SK-N-SH (cell line): Measurements from ENCODE around the gene CBFB. TPM values are rescaled to one million over a fixed set of nuclear protein-coding genes. Genes with fewer than 3 reads are reported as not detected.

ENCODE experiments used
- CTCF ChIA-PET: fragments of 300-600, 350-600 bp; formaldehyde crosslinking; extraction: SDS; loops from one replicate; lab custom pipeline; 2021; lab: Yijun Ruan, JAX
- POLR2A ChIA-PET: fragments of 350-600 bp; sonication (Branson Sonifier 250); formaldehyde crosslinking; extraction: SDS; loops from one replicate; lab custom pipeline; 2020; ENCODE audit warnings: antibody characterized with exemption, inconsistent platforms; lab: Yijun Ruan, JAX
- DNase-seq: peaks from one replicate; pipeline ENCODE4 v3.0.0; 2012
- H2AFZ ChIP-seq: fragments of 200-600 bp; sonication (generic); 2 replicates; pipeline ENCODE4 v1.8.1; 2016; ENCODE audit warnings: antibody characterized with exemption, mild to moderate bottlenecking, low read depth
- H3F3A ChIP-seq: fragments of 200-600 bp; sonication (generic); replicated peaks from 2 replicates; pipeline ENCODE3; 2016; ENCODE audit warnings: antibody characterized with exemption, mild to moderate bottlenecking; ENCODE audit not compliant: insufficient read depth
- H3K27ac ChIP-seq, 2 experiments: fragments of 200-500 bp in 1 of 2; fragments of 200-600 bp in 1 of 2; sonication (Bioruptor generic) in 1 of 2; sonication (generic), shearing (Covaris generic) in 1 of 2; 2 replicates each; pipeline versions ENCODE4 v1.5.1 to v1.6.1; 2014 to 2016; ENCODE audit warnings: low read depth in 2 of 2, inconsistent platforms in 1 of 2, low read length in 1 of 2, mild to moderate bottlenecking in 1 of 2, mixed read lengths in 1 of 2
- H3K27me3 ChIP-seq: fragments of 200-600 bp; sonication (generic), shearing (Covaris generic); 2 replicates; pipeline ENCODE4 v1.6.1; 2016; ENCODE audit warnings: mixed run types; ENCODE audit not compliant: insufficient read depth
- H3K36me3 ChIP-seq, 2 experiments: fragments of 200-500 bp in 1 of 2; fragments of 200-600 bp in 1 of 2; sonication (Bioruptor generic) in 1 of 2; sonication (generic) in 1 of 2; replicated peaks in 1 of 2; 2 replicates each; pipeline versions ENCODE3 to v1.5.1; 2014 to 2016; ENCODE audit warnings: low read length in 1 of 2, mild to moderate bottlenecking in 1 of 2; ENCODE audit not compliant: insufficient read depth in 2 of 2, control insufficient read depth in 1 of 2
- H3K4me1 ChIP-seq, 2 experiments: fragments of 200-500 bp in 1 of 2; fragments of 200-600 bp in 1 of 2; sonication (Bioruptor generic) in 1 of 2; sonication (generic), shearing (Covaris generic) in 1 of 2; 2 replicates each; pipeline versions ENCODE4 v1.5.1 to v1.6.1; 2014 to 2016; ENCODE audit warnings: low read depth in 1 of 2, low read length in 1 of 2, mixed run types in 1 of 2; ENCODE audit not compliant: insufficient read depth in 2 of 2, control insufficient read depth in 1 of 2
- H3K4me2 ChIP-seq: fragments of 200-600 bp; sonication (generic), shearing (Covaris generic); 2 replicates; pipeline ENCODE4 v1.6.1; 2017; ENCODE audit warnings: mixed run types
- H3K4me3 ChIP-seq, 2 experiments: fragments of 200-500 bp in 1 of 2; fragments of 200-600 bp in 1 of 2; sonication (Bioruptor generic) in 1 of 2; sonication (generic), shearing (Covaris generic) in 1 of 2; 2 replicates each; pipeline versions ENCODE4 v1.5.1 to v1.8.1; 2014 to 2016; ENCODE audit warnings: low read depth in 2 of 2, inconsistent platforms in 1 of 2, low read length in 1 of 2, mild to moderate bottlenecking in 1 of 2, mixed read lengths in 1 of 2, moderate library complexity in 1 of 2
- H3K79me2 ChIP-seq: fragments of 200-600 bp; sonication (generic); 2 replicates; pipeline ENCODE4 v1.8.1; 2017; ENCODE audit warnings: mild to moderate bottlenecking; ENCODE audit not compliant: insufficient read depth
- H3K9ac ChIP-seq: fragments of 200-600 bp; sonication (generic); 2 replicates; pipeline ENCODE4 v1.6.1; 2017; ENCODE audit warnings: mixed run types
- H3K9me2 ChIP-seq: fragments of 200-600 bp; sonication (generic); 2 replicates; pipeline ENCODE4 v1.6.1; 2017; ENCODE audit warnings: mixed run types
- H3K9me3 ChIP-seq: fragments of 200-600 bp; sonication (generic); 2 replicates; pipeline ENCODE4 v1.6.1; 2017; ENCODE audit warnings: mixed run types, mild to moderate bottlenecking, moderate library complexity
- H4K20me1 ChIP-seq: fragments of 200-600 bp; sonication (generic); 2 replicates; pipeline ENCODE4 v1.6.1; 2017; ENCODE audit warnings: mild to moderate bottlenecking, mixed run types; ENCODE audit not compliant: insufficient read depth
- ELF1 ChIP-seq: IDR thresholded peaks from 2 replicates; pipeline ENCODE4 v1.4.0; 2012
- FOXJ3 ChIP-seq: sonication (generic); formaldehyde crosslinking; IDR thresholded peaks from 2 replicates; pipeline ENCODE4 v1.5.1; 2020; ENCODE audit warnings: mild to moderate bottlenecking, missing genetic modification reagents
- FOXM1 ChIP-seq: IDR thresholded peaks from 2 replicates; pipeline ENCODE4 v1.4.0; 2012; ENCODE audit warnings: low read depth, mild to moderate bottlenecking
- MAX ChIP-seq: IDR thresholded peaks from 2 replicates; pipeline ENCODE4 v1.4.0; 2012; ENCODE audit warnings: low read depth
- MEF2A ChIP-seq: IDR thresholded peaks from 2 replicates; pipeline ENCODE4 v1.4.0; 2012; ENCODE audit warnings: low read depth, borderline replicate concordance
- PBX3 ChIP-seq: IDR thresholded peaks from 2 replicates; pipeline ENCODE4; 2012
- RCOR1 ChIP-seq: fragments of 150-350 bp; IDR thresholded peaks from 2 replicates; pipeline ENCODE4 v1.6.1; 2017; ENCODE audit warnings: antibody characterized with exemption, low read length
- ZBTB33 ChIP-seq: IDR thresholded peaks from 2 replicates; pipeline ENCODE4 v1.4.0; 2012; ENCODE audit warnings: low read depth, borderline replicate concordance
- WGBS: methylation state at CpG from one replicate; pipeline ENCODE4 v1.1.6; 2017; ENCODE audit warnings: low lambda C conversion rate; 5-methylcytosine and 5-hydroxymethylcytosine counted together
- polyA plus RNA-seq, 3 experiments: library from polyadenylated mRNA; depleted of rRNA; stranded (reverse); fragments of >200 nt; gene quantifications; 2 replicates each; pipeline ENCODE4 v1.2.3, GENCODE V29; 2012

The CBFB gene
- polyA plus RNA-seq, 1 of the 3 experiments (the other 2 are of a cell fraction) = 40.1 TPM

- TF ChIP-seq MEF2A = no peak
- TF ChIP-seq PBX3 = no peak
- TF ChIP-seq RCOR1 = no peak
- TF ChIP-seq FOXM1 = no peak
- no peak for TF ChIP-seq MAX
- TF ChIP-seq ZBTB33 = no peak
- no peak for TF ChIP-seq ELF1
- Histone ChIP-seq H3K4me2 (no peak overlapping the region), H4K20me1 (peaks cover 8% of the 10 kb centered on the region), H3K4me1 (peaks cover 0 to 4% of the 10 kb centered on the region in 2 experiments; a peak in 1 of 4 replicates), H3K79me2 (peaks cover 77% of the 10 kb centered on the region), H2AFZ (no peak overlapping the region), H3K9me3 (no peaks in the 10 kb centered on the region), H3K4me3 (no peak overlapping the region), H3F3A (peaks cover 19% of the 10 kb centered on the region), H3K36me3 (peaks cover 8 to 15% of the 10 kb centered on the region in 2 experiments), H3K27ac (peak overlapping the region in 1 of 2 experiments; percentile 77; a peak in 2 of 4 replicates), H3K9ac (no peak overlapping the region), H3K9me2 (no peaks in the 10 kb centered on the region), H3K27me3 (no peaks in the 10 kb centered on the region)
- ChIA-PET POLR2A (no interaction called here), CTCF (interaction anchor here (0.8 to 1.8 kb wide), 3 partner anchors 16 to 156 kb away, joined by 3 to 7 read pairs (median 3); partner anchors contain the start of gene CES3)
- no peak for DNase-seq
- WGBS = 96% methylated on average over 13 of the region's 13 CpGs
Observed at GRCh38 chr16:67116388-67117311, 87.7 kb downstream of the CBFB start.

GRCh38 chr16:67117716-67118115 lies 88.8 kb downstream of the CBFB start:
- no peaks in the 10 kb centered on the region for H3K9me2 ChIP-seq
- H2AFZ ChIP-seq = no peak overlapping the region
- ChIA-PET CTCF (interaction anchor here (0.6 to 0.8 kb wide), 3 partner anchors 100 to 1193 kb away, joined by 3 read pairs; partner anchors contain the start of genes PRMT7 and SLC7A6OS), POLR2A (interaction anchor here (0.6 kb wide), 1 partner anchor 8 kb away, joined by 6 read pairs; the partner anchor contains the start of gene PHAF1)
- H3K9me3 ChIP-seq = no peaks in the 10 kb centered on the region
- DNase-seq = no peak
- H3K36me3 ChIP-seq = peaks cover 8 to 26% of the 10 kb centered on the region in 2 experiments
- no peaks in the 10 kb centered on the region for H3K27me3 ChIP-seq
- peaks cover 68% of the 10 kb centered on the region for H3K79me2 ChIP-seq
- peaks cover 8% of the 10 kb centered on the region for H4K20me1 ChIP-seq
- H3F3A ChIP-seq = peaks cover 19% of the 10 kb centered on the region
- 97% methylated on average over 9 of the region's 9 CpGs for WGBS
- TF ChIP-seq RCOR1 (no peak), FOXJ3 (no peak)
- TF ChIP-seq, all 33 proteins: peak for 0
- Histone ChIP-seq H3K27ac (no peak overlapping the region), H3K4me3 (no peak overlapping the region), H3K9ac (no peak overlapping the region), H3K4me2 (no peak overlapping the region), H3K4me1 (peaks cover 0 to 4% of the 10 kb centered on the region in 2 experiments; a peak in 1 of 4 replicates)
